GM19035 (cell line): ENCODE measurements around the gene USP12.
"Not testable (repeated sequence)": the region's sequence is repeated elsewhere in the genome, so short reads cannot be mapped to it uniquely, and the experiment has no call there.

ENCODE experiments used
- ATAC-seq: cut with Tn5 transposase; IDR thresholded peaks from one replicate; pipeline ENCODE4 v1.9.1; 2021; ENCODE audit not compliant: unreplicated experiment

USP12 gene

DNA sequence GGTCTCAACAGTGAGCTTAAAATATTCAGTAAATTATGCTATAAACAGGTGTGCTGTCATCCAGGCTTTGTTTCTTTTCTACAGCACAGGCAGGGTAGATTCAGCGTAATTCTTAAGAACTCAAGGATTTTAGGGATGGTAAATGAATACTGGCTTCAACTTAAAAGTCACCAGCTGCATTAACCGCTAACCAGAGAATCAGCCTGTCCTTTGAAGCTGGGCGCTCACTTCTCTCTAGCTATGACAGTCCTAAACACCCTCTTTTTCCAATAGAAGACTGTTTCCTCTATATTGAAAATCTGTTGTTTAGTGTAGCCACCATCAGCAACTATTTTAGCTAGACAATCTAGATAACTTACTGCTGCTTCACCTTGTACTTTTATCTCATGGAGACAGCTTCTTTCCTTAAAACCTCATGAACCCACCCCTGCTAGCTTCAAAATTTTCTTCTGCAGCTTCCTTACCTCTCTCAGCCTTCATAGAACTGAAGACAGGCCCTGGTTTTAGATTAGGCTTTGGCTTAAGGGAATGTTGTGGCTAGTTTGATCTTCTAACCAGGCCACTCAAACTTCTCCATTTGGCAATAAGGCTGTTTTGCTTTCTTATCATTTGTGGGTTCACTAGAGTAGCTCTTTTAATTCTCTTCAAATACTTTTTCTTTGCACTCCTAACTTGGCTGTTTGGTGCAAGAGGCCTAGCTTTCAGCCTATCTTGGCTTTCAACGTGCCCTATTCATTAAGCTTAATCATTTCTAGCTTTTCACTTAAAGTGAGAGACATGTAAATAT is 89.5 kb downstream of the USP12 start:
- no peak for ATAC-seq

DNA sequence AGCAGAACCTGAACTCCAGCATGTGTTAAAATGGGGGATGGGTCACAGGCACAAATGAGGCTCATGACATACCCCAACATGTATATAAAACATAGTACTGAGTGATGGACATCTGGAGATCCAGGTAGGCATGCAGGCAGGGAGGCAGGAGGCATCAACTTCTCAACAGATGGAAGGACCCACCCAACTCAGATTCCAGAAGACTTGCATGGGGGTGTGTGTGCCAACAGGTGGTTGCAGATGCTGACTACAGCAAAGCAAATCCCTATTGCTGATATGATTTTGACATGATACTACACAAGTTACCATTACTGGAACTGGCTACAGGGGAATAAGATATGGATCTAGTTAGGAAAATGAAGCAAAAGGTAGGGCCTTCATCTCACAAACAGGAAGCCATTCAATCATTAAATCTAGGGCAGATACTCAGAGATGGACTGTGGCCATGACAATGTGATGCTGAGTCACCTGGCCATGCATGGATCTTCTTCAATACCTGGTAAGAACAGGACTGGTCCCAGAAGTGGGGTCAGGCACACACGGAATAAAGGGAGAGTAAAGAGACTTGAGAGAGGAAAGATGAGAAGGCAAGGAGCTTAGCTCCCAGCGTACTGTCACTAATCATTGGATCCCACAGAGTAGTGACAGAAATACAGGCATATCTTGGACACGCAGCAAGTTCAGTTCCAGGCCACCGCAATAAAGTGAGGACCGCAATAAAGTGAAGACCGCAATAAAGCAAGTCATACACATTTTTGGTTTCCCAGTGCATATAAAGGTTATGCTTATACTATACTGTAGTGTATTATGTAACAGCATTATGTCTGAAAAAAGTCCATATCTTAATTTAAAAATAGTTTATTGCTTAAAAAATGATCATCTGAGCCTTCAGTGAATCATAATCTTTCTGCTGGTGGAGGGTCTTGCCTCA is 91.3 kb downstream of the USP12 start:
- ATAC-seq = no peak

DNA sequence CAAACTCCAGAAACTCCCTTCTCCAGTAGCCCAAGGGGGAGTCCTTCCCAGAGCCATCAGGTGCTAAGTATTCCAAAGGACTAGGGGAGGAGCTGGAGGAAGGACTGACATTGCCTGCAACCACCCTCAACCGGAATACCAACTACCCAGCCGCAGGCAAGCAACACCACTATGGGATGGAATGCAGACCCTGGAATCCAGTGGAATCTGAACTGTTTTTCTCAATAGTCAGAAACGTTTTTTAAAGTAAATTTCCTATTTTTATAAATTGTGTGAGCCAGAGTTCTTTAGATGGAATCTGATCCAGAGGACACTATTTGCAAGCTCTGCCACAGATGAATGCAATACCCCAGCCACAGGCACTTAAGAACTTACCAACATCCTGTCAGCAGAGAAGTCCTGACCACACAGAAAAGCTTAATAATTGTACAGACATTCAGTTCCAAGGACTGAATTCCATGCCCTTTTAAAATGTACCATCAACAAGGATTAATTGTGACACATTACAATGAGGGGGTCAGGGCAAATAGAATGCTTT is 92.1 kb downstream of the USP12 start:
- ATAC-seq = no peak

DNA sequence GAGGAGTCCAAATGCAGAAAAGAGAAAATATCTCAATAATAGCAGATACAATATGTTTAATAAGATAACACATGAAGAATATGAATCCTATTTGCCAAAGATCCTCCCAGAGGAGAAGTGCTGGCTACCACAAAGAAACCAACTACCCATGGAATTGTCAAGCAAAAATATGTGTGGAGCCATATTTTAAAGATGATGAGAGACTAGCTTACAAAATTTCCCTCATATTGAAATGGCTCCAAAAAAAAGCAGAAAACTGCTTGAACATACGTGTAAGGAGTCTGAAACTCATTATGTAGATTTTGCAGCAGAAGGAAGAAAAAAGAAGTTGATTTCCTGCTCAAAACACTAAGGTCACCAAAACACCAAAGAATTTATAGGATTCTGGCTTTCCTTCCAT is 94.2 kb downstream of the USP12 start:
- no peak for ATAC-seq

DNA sequence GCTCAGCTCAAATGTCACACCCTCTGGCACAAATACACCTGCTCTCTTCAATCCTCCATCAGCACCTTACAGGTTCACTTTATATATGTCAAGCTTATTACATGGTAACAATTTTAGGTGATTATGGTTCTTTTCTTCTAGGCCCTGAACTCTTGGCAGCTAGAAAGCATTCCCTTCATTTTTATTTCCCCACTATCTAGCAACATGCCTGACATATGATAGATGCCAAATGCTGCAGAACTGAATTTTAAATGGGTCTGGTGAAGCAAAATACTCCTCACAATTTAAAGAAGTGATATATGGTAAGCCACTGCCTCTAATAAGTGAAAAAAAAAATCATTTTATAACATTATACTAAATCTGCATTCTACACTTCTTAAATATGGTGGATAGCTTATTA is 95.2 kb downstream of the USP12 start:
- no peak for ATAC-seq

DNA sequence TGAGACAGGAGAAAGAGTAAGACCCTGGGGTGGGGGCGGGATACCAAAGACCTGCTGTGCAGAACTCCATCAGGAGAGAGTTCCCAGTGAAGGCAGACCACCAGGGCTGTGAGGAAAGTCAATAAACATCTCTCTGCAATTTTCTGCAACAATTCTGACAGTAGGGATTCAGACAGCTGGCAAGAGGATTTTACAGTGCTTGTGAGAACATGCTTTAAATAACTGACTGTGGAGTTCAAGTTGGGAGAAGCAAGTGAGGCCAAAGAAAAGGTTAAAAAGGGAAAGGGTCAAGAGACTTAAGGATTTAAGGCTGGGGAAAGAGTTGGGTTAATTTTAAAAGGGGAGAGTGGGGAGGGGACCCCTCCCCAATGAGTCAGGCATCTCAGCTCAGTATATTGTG is 98.4 kb downstream of the USP12 start:
- ATAC-seq = no peak

DNA sequence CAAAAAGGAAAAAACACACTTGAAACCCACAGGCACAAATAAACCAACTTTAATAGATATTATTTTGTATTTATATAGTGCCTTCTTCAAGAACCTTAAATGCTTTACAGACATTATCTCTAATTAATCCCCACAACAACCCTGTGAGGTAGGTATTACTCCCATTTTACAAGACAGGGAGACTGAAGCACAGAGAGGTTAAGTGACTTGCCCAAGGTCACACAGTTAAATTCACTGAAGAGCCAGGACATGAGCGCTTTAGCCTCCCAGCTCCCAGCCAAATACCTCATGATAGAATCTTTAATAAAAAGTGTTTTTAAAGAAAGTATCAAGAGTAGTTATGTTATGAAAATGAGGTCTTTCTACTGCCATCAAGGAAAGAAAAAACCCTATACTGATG is 105.5 kb downstream of the USP12 start:
- not testable (repeated sequence) for ATAC-seq

DNA sequence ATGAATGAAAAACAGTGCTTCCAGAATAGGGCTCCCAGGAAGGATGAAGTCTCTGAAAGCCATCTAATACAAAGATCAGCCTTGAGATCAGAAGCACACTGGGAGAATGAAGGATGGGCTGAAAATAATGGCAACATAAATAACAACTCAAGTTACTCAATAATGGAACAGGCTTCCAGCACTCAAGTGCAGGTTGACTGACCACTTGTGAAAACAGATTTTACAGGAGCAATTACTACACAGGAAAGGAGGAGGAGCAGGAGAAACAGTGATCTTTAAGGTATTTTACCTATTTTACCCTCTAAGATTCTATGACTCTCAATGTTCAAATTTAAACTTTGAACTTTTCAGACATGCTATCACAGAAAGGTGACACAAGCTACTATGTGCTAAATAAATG is 106.0 kb downstream of the USP12 start:
- ATAC-seq = no peak

DNA sequence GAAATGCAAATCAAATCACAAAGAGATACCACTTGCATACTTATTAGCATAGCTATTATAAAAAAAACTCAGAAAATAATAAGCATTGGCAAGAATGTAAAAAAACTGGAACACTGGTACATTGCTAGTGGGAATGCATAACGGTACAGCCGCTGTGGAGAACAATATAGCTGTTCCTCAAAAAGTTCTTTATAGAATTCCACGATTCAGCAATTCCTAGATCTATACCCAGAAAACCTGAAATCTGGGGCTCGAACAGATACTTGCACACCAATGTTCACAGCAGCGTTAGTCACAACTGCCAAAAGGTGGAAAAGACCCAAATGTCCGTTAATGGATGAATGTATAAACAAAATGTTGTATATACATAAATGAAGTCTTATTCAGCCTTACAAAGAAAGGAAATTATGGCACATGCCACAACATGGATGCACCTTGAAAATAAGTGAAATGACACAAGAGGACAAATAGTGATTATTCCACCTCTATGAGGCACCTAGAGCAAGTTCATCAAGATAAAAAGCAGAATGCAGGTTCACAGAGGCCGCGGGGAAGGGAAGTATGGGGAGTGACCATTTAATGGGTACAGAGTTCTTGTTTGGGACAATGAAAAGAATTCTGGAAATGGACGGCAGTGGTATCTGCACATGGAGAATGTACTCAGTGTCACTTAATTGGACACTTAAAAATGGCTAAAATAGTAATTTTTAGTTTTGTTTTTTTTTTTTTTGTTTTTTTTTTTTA is 107.2 kb downstream of the USP12 start:
- ATAC-seq = no peak

DNA sequence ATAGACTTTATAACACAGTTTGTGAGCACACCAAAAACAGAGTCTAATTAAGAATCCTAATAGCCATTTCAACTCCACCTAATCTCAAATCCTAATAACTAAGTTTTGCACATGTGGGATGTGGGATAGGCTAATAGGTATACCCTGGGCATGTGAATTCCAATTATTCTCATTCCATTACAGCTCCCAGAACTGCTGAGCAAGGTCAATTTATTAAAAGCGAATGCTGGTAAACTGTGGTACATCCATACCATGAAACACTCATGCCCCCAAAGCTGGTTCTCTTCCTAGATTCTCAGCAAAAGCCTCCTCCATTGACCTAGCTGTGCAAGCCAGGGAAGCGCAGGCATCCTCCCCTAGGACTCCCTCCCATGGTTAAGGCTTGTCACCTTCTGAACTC is 113.8 kb downstream of the USP12 start:
- ATAC-seq = no peak

DNA sequence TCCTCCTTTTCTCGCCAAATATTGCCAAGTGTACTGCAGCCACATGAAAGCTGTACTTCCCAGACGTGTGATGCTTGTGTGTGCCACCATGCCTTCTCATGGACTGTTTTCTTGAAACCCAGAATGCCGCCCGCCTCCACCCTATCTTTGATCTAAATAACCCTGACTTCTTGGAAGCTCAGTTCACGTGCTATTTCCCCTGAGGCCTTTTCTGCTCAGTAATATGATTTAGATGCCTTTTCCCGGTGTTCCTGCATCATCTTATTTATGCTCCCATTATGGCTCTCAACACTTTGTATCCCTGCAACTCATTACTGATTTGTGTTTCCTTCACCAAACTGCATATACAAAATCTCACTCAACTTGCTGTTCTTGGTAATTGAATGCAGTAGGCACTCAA is 116.1 kb downstream of the USP12 start:
- no peak for ATAC-seq

DNA sequence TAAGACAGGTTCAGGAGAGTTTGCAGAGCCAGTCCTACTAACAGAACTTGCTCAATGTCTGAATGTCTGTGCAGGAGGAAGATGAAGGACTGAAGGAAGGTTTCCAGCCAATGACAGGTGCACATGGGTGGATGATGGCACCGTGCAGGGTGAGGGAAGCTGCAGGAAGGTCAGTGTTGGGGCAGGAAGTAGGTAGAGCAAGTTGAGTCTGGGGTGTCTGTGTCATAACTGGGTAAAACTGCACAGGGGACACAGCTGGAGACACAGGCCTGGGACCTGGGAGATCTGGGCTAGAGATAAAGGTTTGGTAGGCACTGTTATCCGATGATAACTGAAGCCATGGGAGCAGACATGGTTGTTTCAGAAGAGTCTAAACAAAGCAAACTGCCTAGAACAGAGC is 116.9 kb downstream of the USP12 start:
- ATAC-seq = no peak

DNA sequence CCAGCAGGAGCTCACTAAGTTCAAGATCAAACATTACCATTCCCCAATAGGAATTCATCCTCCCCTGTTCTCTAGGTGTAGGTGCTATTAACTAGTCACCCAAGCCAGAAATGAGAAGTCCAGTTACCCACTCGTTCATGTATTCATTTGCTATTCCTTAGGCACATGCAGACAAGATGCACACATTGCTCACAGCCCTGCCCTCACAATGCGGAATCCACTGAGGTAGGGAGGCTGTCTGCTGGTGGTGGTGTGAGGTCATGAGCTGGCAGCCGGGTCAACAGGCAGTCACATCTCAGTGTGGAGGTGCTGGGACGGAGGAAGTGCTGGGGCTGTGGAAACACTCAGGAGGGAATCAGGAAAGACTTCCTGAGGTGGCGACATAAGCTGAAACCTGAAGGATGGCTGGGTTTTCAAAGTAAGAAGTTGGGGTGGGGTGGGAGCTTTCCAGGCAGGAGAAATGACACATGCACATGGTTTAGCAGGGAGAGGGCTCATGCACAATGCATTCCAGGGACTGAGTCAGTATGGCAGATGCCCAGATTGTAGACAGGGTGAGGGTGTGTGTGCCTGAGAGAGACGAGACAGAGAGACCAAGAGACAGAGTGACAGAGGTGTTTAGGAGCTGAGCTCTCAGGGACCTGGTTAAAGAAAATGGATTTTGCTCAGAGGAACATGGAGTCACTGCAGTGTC is 117.6 kb downstream of the USP12 start:
- ATAC-seq = no peak

DNA sequence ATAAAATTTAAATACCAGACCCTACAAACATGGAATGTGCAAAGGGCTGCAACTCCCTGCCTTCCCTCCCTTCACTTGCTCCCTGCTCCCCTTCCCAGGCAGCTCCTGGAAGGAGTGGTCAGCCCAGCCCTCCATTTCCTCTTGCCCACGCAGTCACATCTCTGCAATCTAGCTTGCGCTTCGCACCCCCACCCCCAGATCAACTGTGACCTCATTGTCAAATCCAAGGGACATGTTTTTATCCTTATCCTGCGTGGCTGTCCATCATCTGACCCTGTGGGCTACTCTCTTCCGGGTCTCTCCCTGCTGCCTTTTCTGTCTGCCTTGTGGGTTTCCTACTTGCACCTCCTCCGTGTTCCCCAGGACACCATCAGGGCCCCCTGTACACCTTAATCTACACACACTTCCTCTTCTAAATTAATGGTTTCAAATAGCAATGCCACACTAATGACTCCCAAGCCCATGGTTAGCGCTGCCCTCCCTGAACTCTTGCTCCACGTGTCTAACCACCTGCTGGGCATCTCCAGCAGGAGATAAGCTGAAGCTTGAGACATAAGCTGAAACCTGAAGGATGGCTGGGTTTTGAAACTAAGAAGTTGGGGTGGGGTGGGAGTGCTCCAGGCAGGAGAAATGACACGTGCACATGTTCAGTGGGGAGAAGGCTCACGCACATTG is 118.3 kb downstream of the USP12 start:
- no peak for ATAC-seq

DNA sequence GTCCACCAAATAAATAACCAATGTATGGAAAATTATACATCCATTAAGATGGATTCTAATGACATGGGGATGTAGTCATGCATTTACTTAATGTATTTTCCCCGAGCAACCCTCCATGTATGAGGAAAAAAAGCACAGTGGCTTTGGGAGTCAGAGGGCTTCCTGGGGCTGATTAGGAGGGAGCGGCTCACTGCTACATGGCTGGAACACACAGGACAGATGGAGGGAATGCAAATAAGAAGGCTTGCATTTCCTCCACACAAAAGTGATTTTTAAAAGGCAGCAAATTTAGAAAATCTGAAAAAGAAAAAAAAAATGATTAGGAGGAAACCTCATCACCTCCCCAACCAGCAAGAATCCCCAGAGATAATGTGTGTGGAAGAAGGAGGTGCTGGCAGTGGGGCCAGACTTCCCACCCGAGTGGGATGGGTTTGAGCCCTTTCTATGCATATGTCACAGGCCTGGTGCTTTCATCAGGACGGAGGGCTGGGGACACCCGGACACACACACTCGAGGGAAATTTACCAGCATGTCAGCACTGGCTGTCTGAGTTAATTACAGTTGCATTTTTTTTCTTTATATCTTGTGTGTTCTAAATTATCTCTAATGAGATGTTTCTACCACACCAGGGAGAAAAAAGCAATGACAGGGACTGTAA is 118.9 kb downstream of the USP12 start:
- ATAC-seq = no peak

DNA sequence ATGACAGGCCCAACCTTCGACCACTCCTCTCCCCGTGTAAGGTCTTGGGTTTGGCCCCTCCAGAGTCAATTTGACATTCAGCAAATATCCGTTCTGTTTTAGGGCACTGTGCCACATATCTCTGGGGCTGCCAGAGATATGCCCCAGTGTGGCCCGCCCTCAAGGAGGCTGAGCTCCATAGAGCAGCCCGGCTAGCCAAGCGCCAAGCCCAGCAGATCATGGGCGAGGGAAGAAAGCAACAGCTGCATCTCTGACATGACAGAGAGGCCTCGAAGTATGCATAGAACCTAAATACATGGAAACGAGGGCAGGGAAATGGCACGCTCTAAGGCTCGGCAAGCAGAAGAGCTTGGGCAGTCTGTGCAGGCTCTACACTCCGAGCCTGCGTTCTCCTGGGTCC is 124.5 kb downstream of the USP12 start:
- no peak for ATAC-seq

DNA sequence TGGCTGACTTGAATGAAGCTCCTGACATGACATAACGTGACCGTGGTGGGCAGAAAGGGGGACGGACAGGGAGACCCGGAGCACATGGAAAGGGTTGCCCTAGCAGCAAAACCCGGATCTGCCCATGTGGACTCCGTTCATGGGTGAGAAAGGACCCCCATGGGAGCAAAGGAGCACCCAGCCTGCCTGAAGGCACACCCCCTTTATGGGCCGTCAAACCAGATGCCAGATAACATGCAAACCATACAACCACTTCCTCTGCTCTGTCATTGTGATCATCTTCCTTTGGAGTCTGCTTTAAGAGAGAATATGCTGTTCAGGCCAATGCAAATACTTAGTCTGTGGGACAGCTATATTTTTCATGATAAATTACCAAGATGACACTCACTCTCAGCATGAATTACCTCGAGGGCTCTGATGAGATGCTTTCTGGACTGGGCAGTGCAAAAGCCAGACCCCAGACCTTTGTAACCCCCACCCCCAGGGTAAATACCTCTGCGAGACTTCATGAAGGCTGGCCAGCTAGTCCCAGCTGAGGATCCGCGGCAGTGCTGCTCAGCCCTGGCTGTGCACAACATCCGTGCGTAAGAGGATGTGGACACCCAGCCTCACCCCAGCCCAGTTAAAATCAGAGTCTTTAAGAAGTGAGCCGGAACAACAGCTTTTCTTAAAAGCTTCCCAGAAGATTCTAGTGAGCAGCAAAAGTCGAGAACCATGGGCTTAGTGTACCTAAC is 126.6 kb downstream of the USP12 start:
- ATAC-seq = no peak

DNA sequence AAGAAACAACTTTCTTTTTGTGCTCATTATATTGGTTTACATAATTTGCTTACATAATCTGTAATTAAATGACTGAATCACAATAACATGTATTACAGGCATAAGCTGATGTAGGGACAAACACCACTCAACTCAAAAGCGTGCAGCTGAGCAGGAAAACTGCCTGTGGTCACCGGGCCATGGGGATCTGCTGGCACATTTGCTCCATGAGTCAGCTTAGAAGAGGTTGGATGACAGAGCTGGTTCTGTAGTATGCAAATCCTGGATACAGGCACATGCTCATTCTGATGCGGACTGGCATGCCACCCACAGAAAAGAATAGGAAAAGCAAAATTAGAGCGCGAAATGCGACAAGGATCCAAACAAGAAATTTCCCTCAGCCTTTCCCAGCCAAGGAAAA is 128.6 kb downstream of the USP12 start:
- no peak for ATAC-seq

DNA sequence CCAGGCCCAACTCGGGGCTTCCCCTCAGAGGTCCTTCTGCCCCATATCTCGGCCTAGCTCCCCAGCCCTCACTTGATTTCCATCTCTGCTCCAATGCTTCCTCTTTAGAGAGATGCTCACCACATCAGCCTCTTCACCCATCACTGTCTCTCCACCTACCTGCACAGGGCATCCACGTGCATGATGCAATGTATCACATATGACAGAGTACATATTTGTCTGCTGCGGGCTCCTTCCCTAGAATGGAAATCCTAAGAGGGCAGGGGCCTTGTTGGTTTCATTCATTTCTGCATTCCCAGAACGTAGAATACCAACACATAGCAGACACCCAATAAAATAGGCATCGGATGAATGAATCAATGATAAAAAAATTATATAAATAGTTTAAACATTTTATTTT is 130.3 kb downstream of the USP12 start:
- ATAC-seq = no peak
